ENCODE results near the gene MACROH2A2. TPM values are rescaled to one million over a fixed set of nuclear protein-coding genes. Genes with fewer than 3 reads are reported as not detected.
"Not testable (repeated sequence)": the region's sequence is repeated elsewhere in the genome, so short reads cannot be mapped to it uniquely, and the experiment has no call there.

Gene MACROH2A2
- total RNA-seq, 2 donors from 2014 or later = 13.0 to 15.5 TPM

GRCh38 chr10:70094250-70094649 is 41.6 kb downstream of the MACROH2A2 start:
- no peak for DNase-seq
- no peak for ATAC-seq
- intact Hi-C loops (cut with DNase I) = no loop called here

GRCh38 chr10:70096016-70096704 is 43.5 kb downstream of the MACROH2A2 start:
- ATAC-seq (no peak), DNase-seq (no peak)
- intact Hi-C loops (cut with DNase I) = no loop called here

- ATAC-seq = no peak
- intact Hi-C loops (cut with DNase I) = no loop called here
- no peak for DNase-seq
Measured at GRCh38 chr10:70096705-70097420, 44.2 kb downstream of the MACROH2A2 start.

- intact Hi-C loops (cut with DNase I) = no loop called here
- DNase-seq (no peak), ATAC-seq (no peak)
Measured at GRCh38 chr10:70097459-70097858, 44.8 kb downstream of the MACROH2A2 start.

GRCh38 chr10:70098271-70098670 is 45.6 kb downstream of the MACROH2A2 start:
- intact Hi-C loops (cut with DNase I) = no loop called here
- DNase-seq (no peak), ATAC-seq (no peak)

- intact Hi-C loops (cut with DNase I); ATAC-seq; DNase-seq: not testable (repeated sequence)
Measured at GRCh38 chr10:70101068-70101562, 48.5 kb downstream of the MACROH2A2 start.

DNA sequence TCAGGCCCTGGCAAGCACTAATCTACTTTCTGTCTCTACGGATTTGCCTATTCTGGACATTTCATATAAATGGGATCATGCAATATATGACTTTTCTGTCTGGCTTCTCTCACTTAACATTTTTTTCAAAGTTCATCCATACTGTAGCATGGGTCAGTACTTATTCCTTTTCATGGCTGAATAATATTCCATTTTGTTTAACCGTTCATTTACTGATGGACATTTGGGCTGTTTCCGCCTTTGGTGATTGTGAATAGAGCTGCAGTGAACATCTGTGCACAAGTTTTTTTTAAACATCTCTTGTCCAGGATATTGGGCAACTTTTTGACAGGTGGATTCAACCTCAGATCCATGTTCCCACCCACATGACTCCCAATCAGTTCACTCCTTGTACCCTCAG is 49.0 kb downstream of the MACROH2A2 start:
- no peak for ATAC-seq
- intact Hi-C loops (cut with DNase I) = no loop called here
- no peak for DNase-seq

- intact Hi-C loops (cut with DNase I) = no loop called here
- peak; percentile 28 to 31 for ATAC-seq
- DNase-seq = peak; percentile 43
Measured at GRCh38 chr10:70106958-70107791, 54.5 kb downstream of the MACROH2A2 start.

- DNase-seq (no peak), ATAC-seq (peak in 1 of 2 donors; percentile 41)
- intact Hi-C loops (cut with DNase I) = no loop called here
Measured at GRCh38 chr10:70109064-70109729, 56.6 kb downstream of the MACROH2A2 start.

DNA sequence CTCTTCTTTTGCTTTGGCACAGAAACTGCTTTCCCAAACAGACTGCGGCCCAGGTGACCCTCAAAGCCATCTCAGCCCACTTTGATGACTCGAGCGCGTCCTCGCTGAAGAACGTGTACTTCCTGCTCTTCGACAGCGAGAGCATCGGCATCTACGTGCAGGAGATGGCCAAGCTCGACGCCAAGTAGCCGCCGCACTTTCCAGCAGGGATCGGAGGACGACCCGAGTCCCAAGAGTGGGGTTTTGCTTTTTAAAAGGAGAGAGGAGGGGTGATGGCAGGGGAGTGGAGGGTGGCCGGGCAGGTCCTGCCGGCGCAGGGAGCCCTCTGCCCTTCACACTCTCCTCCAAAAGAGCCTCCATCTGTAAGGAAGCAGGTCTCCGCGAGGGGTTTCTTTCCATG is 58.9 kb downstream of the MACROH2A2 start:
- no peak for DNase-seq
- intact Hi-C loops (cut with DNase I) = no loop called here
- no peak for ATAC-seq

DNA sequence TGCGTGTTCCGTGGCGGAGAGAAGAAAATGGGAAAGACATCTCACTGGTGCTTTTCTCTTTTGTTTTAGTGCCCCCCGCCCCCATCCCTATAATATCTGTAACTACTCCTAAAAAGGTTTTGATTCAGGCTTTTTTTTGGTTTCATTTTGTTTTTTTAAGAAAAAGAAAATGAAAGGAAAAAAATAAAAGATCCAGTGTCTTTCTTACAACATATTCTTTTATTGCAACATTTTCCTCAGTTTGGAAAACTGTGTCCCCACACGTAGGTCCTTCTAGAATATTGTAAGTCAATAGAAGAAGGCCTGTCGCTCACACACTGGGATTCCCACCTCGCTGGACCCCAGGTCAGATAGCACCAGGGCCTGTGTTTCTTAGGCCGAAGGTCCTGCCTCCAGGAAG is 59.4 kb downstream of the MACROH2A2 start:
- ATAC-seq (no peak), DNase-seq (no peak)
- intact Hi-C loops (cut with DNase I) = no loop called here

DNA sequence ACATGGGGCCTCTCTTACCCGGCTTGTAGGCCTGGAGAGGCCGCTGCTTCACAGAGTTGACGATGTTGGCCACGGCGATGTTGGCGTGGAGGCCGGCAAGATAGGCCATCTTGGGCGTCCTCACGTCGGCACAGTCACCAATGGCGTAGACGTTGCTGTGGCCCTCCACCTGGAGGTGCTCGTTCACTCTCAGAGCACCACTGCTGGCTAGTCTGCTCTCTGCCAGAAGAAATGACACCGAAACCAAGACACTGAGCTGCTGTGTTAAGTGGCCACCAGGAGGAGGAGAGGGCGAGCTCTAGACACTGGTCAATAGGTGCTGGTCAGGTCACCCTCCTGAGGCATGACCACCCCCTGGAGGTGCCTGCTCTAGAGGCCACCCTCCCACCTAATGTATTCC is 62.3 kb downstream of the MACROH2A2 start:
- intact Hi-C loops (cut with DNase I) = no loop called here

DNA sequence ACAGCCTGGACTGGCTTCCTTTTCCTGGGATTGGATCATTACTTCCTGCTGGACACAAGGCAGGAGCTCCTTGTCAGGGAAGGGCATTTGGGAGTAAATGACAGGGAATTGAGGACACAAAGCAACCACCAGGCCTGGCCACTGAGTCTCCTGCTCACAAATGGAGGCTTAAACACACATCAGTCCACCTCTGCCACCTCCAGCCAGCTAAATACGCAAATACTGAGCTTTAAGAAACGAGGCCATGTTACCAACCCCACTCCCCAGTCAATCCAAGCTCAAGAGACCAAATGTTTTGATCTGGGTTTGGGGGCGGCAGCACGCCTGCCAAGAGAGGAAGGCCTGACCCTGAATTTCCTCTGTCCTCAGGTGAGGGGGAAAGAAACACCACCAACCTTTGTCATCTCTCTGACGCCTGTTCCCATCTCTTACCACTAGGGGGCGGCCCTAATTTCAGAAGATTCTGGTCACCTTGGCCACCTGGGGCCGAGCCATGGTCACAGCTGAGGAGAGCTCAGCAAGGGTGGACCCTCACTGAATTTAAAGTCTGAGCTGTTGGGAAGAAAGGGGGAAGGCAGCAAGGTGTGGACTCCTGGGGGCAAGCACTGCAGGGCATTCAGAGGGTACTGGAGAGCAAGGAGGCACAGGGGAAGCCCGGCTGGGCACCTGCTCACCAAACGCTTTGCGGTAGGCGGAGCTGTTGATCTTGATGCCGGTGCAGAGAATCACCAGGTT is 63.5 kb downstream of the MACROH2A2 start:
- DNase-seq (peak; percentile 56), ATAC-seq (peak; percentile 31 to 34)
- intact Hi-C loops (cut with DNase I) = no loop called here

More for the DNA sequence above, 62.3 kb downstream of the MACROH2A2 start:
- ATAC-seq (no peak), DNase-seq (no peak)

- intact Hi-C loops (cut with DNase I) = no loop called here
- ATAC-seq (no peak), DNase-seq (no peak)
Measured at GRCh38 chr10:70117646-70118045, 65.0 kb downstream of the MACROH2A2 start.

DNA sequence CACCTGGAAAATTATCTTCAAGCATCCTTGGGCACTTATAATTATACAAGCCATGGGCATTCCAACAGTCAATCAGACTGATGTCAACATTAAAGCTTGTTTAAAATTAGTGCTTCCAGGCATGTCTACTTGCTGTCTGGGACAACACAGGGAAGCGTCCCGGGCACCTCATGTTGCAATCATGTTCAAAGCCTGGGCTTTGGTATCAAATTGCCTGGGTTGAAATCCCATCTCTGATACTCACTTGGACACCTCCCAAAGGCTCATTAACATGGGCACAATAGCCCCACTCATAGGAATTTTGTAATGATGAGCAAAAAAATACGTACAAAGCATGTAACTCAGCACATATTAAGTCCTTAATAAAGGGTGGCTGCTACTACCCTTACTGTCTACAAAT is 65.5 kb downstream of the MACROH2A2 start:
- ATAC-seq (no peak), DNase-seq (no peak)
- intact Hi-C loops (cut with DNase I) = no loop called here

GRCh38 chr10:70119197-70119596 is 66.6 kb downstream of the MACROH2A2 start:
- ATAC-seq = no peak
- DNase-seq = no peak
- intact Hi-C loops (cut with DNase I) = no loop called here

DNA sequence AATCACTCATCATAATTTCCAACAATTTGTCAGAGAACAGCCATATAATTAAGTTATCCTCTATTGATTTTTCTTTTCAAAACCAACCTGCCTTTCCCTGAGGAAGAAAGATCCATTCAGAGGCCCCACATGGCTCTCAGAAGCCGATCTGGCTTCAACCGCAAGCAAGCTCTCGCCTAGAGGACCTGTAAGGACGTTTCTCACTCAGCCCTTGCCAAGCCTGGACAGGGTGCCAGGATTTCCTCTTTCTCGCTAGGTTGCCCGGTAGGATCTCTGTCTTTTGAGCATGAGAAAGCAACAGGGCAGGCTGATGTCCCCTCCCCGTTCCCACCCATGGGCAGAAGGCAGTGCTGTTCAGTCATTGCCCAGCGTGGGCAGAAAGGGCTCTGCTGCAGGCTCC is 67.0 kb downstream of the MACROH2A2 start:
- DNase-seq (no peak), ATAC-seq (no peak)
- intact Hi-C loops (cut with DNase I) = no loop called here

- ATAC-seq = no peak
- intact Hi-C loops (cut with DNase I) = no loop called here
- DNase-seq = no peak
Measured at GRCh38 chr10:70120417-70120816, 67.8 kb downstream of the MACROH2A2 start.

Data from left cardiac atrium (tissue), 4 donors.